Measurements from ENCODE around the gene OSBPL3.

Gene OSBPL3

DNA sequence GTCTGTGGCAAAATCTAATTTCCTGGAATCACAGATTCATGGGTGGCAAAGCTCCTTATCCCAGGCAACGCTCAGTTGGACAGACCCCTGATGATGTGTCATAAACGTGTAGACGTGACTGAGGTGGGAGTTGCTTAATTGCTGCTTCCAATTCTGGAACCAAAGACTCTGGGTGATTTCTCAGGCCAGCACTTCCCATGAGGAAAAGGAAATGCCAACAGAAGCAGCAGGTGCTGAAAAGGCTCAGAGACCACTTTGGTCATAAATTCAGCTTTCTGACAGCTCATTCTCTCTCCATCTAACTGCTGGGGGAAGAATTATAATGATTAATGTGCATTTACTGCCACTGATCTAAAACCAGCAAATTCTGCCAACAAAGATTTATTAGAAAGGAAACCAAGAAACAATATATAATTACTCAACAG is 88.7 kb downstream of the OSBPL3 start:
- DNase-seq = no peak

DNA sequence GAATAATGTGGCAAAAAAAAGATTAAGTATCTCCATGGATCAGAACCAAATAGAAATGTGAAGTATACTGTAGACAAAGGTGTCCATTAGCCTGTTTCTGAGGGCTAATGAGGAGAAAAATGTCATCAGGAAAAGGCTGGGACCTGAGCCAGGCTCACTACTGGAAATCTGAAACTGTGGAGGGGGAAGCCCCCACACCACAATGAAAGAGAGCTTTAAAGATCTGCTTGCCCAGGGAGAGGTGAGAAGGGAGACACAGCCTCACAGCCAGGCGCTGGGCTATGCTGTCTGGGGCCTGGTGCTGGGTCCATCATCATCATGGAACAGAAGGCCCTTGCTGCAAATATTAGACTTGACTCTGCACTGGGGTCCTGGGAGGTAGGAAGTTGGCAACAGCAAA is 90.4 kb downstream of the OSBPL3 start:
- DNase-seq = no peak

DNA sequence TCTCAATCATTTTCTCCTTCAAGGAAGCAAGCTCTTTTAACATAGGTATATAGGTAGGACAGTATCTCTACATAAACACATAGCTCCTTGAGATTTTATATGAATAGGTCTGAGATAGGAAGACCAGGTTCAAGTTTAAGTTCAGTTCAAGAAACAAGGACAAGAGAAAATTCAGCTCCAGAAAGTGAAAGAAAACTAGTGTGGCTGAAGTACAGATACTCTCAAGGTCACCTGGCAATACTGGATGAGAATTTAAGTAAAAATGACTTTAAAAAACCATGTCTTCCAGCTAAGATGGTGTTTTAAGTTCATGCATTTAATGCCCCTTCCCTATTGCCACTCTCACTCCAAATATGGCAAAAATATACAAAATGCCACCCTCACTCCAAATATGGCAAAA is 91.3 kb downstream of the OSBPL3 start:
- no peak for DNase-seq

DNA sequence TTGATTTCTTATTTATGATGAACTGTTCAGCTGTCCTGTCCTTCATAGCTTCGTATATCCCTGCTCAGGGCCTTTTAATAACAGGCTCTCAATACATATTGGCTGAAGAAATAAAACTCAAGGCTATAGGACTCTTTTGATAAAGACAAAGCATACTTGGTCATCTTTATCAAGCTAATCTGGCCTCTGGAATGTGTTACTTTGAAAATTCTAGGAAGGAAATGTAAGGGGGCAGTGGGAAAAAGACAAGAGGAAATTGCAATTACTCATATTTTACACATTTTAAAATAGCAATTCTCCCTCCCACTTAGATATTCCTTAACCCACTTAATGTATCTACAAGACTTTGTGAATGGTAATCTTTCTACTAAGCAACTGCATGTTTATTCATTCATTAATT is 94.3 kb downstream of the OSBPL3 start:
- DNase-seq = no peak

DNA sequence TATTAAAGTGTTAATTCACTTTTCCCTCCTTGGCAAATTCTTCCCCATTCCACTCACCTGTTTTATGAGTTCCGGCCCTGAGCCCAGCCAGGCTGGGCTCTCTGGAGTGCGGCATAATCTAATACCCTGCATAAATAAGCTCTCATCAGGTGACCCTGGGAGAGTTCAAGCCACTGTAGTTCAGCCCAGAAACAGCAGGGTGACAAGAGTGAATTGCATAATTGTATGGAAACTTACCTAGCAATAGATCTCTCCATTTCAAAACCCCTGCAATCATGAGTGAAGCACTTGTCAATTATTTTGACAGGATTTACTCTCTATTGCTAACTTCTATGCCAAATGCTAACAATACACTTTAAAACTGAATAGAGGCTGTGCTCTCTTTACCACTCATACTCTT is 94.7 kb downstream of the OSBPL3 start:
- DNase-seq = no peak

DNA sequence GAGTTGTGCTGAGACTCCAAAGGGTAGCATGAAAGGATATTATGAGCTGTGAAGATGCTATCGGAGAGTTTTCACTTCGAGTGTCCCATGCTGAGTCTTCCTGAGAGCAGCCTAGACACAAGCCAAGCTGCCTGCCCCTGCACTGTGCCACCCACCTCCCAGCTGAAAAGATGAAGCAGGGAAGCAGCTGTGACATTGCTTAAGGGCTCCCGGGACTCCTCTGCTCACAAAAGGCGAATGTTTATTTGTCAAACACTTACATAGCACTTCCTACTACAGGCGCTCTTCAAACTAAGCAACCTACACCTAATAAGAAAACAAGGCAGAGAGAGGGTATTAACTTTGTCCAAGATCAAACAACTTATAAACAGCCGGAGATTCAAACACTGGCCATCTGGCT is 95.6 kb downstream of the OSBPL3 start:
- no peak for DNase-seq

DNA sequence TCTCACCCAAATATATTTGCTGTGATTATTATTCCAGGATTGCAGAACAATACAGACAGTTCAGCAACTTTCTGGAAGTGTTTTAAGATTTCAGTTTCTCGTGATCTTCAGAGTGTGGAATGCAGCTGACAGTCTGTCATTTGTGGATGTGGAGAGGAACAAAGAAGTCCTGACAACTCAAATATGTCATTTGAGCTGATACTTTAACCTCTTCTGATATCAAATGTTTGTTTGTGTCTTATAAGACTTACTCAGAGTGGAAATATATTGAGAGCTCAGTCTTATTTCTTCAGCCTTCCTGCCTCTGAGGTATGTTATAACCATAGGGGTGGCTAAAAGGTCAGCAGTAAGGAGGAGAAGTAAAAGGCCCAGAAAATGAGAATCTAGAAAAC is 96.4 kb downstream of the OSBPL3 start:
- no peak for DNase-seq

DNA sequence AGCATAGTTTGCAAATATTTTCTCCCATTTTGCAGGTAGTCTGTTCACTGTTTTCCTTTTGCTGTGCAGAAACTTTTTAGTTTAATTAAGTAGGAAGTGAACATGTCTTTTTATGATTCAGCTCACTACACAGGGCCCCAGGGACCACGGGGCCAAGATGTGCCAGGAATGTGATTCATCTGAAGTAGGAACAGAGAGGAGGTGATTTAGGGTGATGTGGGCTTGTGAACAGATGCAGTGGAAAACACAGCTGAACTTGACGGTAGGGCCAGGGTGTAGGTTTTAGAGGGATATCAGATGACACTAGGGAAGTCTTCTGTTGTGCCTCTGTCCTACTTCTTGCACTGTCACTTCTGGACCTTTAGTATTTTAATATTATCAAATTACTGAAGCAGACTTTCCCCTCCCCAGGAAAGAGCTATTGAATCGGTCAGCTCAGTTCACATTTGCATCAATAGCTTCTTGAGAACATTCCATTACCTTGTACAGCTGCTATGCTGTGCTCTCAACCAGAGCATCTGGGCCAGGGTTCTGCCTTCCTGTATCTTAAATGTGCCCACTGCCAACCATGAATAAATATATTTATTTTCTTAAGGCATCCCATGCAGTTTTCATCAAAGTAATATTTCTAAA is 96.9 kb downstream of the OSBPL3 start:
- peak; percentile 67 for DNase-seq

DNA sequence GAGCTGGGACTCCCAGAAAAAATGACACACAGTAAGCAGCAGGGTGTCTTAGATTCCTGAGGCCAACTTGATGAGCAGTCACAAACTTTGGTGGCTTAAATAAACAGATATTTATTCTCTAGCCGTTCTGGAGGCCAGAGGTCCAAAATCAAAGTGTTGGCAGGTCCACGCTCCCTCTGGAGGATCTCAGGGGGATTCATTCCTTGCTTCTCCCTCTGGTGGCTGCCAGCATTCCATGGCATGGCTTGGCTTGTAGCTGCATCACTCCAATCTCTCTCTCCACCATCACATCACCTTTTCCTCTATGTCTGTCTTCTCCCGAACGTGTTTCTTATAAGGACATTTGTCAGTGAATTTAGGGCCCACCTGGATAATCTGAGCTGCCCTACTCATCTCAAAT is 98.4 kb downstream of the OSBPL3 start:
- DNase-seq = no peak

DNA sequence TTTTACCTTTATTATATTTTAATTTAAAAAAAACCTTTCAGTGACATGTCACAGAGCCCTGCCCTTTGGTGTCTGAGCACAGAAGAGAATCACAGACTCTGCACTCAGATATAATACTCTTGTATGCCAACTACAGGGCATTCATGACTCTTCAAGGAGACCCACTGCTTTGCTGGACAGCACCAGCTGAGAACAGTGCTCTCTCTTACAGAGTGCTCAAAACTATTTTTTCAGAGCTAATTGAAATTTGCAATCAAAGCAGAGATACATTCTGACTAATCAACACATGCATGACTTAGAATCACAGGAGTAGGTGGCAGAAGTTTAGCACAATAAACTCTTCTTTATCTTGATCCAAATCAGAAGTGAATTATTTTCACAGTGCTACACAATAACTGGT is 99.1 kb downstream of the OSBPL3 start:
- no peak for DNase-seq

DNA sequence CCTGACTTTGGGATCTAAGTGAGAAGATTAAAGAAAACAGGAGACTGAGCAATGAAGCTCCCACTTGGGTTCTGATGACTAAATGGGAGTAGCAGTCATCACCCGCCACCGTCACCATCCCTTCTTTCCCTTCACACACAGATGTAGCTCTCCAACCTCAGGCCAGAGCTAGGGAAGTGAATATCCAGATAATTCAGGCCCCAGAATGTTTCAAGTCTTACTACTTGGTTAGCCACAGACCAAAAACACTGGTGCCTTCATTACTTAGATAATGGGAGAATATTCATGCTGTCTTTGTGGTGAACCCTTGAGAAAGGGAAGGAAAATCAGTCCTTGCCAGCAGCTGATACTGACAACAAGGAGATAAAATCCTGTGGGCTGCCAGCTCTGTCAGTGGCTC is 100.7 kb downstream of the OSBPL3 start:
- DNase-seq = no peak

DNA sequence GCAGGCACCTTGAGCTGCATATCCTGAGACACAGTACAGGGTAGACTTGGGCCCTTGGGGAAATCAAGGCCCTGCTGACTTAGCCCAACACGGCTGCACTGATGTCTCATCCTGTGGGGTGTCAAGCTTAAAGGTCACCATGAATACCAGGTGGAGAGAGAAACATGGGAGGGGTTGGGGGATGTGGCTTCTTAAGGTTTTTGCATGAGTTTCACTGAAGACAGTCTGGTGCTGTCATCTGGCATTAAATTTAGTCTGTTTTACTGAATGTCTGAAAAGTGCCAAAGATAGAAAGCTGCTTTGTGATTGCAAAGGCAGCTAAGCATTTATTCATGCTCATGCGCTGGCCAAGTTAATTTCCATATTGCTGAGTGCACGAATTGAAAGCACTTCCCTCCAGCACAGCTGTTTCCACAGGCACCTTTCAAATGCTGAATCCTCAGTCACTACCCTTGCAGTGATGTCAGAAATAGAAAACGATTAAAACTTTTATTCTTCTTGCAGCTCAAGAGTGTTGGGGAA is 102.1 kb downstream of the OSBPL3 start:
- DNase-seq = peak; percentile 35

DNA sequence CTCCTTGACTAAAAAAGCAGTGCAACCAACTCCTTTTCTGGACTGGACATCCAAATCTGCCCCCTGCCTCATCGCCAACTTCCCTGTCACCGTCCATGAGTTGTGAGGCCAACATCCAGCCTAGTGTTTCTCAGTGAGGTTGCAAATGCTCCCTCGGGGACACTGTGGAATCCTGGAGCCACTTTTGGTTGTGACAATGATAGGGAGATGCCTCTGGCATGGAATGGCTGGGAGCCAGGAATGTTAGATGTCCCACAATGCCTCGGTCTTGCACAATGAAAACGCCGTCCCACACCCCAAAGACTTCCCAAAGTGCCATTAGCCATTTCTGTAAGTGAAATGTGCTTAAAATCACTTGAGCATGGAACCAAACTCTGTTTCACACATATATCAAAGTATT is 105.2 kb downstream of the OSBPL3 start:
- DNase-seq = no peak

DNA sequence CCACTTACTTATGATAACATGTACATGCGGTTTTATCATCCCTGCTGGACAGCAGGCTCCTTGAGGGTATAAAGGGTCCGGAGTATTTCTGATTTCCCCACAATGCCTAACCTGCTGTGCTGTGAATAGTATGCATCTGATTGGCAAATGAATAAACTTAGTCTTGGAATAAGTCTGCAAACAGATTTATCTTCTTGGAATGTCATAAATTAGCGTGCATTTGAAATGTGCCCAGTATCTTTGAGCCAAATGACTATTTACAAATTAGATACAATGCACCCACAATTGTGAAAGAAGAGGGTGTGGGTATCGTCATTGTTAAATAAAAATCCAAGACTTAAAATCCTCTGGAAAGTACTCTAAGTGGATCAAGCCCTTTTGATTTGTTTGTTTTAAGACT is 106.0 kb downstream of the OSBPL3 start:
- no peak for DNase-seq

DNA sequence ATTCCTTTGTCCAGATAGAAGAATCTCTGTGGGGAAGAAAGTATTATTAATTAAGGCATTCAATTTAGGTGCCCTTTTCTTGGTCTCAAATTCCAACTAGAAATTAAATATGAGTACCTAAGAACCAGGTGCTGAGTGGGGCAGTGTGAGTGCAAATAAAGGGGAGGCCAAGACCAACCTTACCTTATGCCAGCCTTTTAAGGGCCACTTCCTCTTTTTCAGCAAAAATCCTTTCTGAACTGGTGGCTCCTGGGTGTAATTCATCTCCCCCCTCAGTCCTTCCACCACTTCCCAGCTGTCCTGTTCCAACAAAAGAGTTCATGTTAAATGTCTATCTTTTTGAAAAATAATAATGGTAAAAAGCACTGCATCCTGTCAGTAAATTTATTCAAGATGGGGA is 108.2 kb downstream of the OSBPL3 start:
- DNase-seq = no peak

DNA sequence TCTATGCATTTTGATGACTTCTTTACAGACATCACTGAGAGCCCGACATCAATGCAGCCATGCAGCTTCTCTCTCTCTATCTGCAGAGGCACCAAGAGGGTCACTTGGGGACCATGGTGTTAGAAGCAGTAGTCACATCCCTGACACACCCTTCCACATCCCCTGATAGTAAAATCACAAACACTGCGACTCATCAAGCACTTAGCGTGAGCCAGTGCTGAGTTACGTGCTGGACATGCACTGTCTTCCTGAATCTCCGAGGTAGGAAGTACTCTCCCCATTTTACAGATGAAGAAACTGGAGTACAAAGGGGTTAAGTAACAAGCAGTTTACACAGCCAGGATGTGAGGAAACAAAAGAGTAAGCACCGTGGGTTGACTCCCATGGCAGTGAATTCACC is 109.2 kb downstream of the OSBPL3 start:
- no peak for DNase-seq

DNA sequence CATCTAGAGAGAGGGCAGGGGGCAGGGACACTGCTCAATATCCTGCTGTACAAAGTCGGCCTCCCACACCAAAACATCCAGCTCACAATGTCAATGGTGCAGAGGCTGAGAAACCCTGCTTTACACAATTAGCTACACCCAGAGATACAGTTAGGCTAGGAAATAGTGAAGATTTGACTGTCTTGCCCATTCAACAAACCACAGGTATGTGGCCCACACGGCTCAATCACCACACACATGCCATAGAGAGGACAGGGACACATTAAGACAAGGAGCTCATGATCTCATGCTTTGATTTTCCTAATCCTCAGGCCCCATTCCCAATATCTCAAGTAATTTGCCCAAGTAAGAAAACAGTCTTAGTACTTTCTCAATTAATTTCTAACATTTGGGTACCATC is 110.4 kb downstream of the OSBPL3 start:
- no peak for DNase-seq

DNA sequence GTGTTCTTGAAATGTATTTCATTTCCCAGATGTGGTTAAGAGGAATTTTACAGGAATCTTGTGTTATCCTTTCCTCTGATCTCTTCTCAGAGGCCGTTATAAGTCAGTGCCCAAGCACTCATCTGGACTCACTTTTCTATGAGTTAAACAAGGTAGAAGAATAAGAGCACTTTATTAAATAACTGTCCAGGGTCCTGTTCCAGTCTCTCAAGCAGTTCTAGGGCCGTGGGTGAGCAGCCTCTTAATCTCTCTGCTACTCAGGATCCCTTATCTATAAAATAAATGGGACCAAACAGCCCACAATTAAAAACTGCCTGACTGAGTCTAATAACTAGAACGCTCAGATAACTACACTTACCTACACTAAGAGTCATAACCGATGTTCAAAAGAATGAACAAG is 111.2 kb downstream of the OSBPL3 start:
- DNase-seq = no peak

DNA sequence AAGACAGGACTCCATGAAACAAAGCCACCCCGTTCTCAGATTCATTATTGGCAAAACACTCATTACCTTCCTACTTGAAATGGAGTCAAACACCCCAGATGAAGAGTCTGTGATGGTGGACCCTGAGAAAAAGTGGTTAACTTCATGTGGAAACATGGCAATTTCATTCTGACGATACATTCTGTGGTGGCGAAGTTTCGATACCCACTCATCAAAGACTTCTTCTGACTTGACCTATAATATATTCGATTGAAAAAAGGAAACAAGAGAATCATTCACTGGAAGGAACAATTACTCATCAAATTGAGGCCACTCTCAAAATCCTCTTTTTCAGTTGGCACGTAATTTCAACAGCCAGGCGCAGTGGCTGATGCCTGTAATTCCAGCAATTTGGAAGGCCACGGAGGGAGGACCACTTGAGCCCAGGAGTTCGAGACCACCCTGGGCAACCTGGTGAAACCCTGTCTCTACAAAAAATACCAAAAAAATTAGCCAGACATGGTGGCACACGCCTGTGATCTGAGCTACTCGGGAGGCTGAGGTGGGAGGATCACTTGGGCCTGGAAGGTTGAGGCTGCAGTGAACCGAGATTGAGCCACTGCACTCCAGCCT is 113.9 kb downstream of the OSBPL3 start:
- DNase-seq = peak; percentile 62

DNA sequence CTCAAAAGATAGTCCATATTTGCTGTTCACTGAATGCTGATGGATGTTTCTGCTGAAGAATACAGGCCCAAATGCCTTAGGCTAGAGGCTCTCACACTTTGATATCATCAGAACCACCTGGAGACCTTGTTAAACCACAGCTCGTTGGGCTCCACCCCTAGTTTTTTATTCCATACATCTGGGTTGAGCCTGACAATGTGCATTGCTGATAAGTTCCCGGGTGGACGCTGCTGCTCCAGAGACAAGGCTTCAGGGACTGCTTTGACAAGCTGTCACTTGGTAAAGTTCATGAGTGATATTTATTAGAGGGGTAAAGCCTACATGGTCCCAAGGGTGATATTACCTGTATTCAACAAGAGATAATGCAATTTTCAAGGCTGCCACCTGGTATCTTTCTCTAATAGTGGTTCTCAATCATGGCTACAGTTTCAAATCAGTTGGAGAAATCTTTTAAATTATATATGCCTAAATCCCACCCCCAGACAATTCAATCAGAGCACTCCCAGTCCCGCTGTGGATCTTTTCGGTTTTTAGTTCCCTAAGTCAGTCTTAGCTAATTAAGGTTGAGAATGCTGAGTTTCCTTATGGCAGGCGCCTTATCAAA is 115.7 kb downstream of the OSBPL3 start:
- no peak for DNase-seq

DNA sequence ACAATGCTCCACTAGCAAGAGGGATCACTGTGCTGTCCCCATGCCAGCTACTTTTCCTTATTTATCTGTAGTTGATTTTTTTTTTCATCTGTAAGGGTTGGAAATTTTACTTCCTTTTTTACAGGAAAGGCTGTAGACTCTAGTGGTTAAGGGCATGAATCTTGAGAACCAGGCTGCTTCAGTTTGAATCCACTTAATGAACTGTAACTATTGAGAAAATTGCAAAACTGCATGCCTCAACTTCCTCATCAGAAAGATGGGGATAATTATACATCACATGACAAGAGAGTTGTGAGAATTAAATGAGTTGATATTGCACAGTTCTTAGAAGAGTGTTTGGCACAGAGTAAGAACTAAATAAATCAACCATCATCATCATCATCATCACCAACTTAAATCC is 116.4 kb downstream of the OSBPL3 start:
- DNase-seq = no peak

DNA sequence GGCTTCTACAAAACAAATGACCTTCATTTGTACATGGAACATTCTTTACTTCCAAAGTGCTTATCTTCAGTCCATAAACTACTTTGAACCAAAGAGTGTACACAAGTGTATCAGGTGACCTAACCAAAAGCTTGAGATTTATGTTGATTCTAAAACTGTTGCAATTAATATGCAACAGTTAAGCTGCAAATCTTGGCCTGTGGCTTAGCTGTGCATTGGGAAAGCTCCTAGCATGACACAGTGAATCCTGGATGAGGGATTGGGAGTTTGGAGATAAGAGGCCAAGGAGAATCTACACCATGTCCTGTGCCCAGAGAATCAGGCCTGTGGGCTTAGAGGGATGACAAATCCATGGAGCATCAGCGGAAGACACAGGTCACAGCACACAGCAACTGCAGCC is 117.5 kb downstream of the OSBPL3 start:
- DNase-seq = no peak

DNA sequence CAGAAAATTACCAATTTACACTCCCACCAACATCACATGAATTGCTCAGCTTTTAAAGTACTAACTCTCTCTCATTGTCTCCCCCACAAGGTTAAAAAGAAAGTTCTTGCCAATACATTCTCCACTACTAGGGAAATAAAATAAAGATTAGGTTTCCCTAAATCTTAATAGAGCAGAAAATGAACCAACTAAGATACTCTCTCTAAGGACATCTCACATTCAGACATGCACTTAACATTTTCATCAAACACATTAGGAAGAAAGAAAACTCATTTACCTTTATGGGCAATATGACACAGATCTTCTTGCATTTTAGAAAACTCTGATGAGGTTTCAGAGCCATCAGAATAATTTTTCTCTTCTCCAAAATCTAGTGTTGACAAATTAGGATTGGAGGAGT is 118.6 kb downstream of the OSBPL3 start:
- DNase-seq = no peak

DNA sequence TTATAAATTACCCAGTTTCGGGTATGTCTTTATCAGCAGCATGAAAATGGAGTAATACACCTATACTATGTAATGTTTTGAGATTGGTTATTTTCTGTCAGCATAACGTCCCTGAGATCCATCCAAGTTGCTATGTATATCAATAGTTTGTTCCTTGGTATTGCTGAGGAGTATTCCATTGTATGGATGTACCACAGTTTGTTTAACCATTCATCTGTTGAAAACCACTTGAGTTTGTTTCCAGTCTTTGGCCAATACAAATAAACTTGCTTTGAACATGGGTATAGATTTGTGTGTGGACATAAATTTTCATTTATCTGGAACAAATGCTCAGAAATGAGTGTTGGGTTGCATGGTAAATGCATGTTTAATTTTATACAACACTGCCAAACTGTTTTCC is 119.4 kb downstream of the OSBPL3 start:
- DNase-seq = no peak
